Ectodermal cell (in vitro differentiated cells): ENCODE data around the gene PRKCD.

Experiments
- H3K27ac ChIP-seq: 2 replicates; pipeline ENCODE4 v1.7.0; 2013; ENCODE audit warnings: mild to moderate bottlenecking, low read depth, low read length; ENCODE audit not compliant: insufficient read depth, poor library complexity, severe bottlenecking
- H3K27me3 ChIP-seq: 2 replicates; pipeline ENCODE4 v1.7.0; 2013; ENCODE audit warnings: mild to moderate bottlenecking, low read length; ENCODE audit not compliant: insufficient read depth, control insufficient read depth, poor library complexity, severe bottlenecking
- H3K36me3 ChIP-seq: one replicate; pipeline ENCODE4 v1.7.0; 2013; ENCODE audit warnings: low read length; ENCODE audit not compliant: control insufficient read depth, insufficient read depth
- H3K4me1 ChIP-seq: one replicate; pipeline ENCODE4 v1.7.0; 2013; ENCODE audit warnings: low read length; ENCODE audit not compliant: control insufficient read depth, insufficient read depth
- H3K4me3 ChIP-seq: 2 replicates; pipeline ENCODE4 v1.7.0; 2013; ENCODE audit warnings: low read depth, low read length, control low read depth; ENCODE audit not compliant: insufficient read depth
- H3K9me3 ChIP-seq: 2 replicates; pipeline ENCODE4 v1.7.0; 2013; ENCODE audit warnings: mild to moderate bottlenecking, low read length, moderate library complexity; ENCODE audit not compliant: control insufficient read depth
- WGBS, 2 experiments: methylation state at CpG; one replicate each; pipeline ENCODE4 v1.1.7; 2013; ENCODE audit warnings: missing lambda C conversion rate in 2 of 2; 5-methylcytosine and 5-hydroxymethylcytosine counted together

The PRKCD gene

DNA sequence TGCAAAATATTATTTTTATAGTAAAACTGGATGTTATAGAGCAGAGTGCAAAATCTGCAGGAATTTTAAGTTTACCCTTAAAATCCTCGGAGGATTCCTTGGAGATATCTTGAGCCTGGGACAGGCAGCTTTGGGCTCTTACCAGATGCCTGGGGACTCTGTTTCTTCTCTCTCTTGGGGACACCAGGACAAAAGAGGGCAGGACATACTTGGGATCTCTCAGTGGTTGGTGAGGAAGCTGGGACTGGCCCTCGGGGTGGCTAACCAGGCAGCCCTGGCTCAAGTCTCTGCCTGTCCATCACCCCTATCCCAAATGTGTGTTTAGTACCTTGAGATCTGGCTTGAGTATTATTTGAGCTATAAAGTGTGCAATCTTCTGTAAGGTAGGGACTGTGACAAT lies 56.2 kb downstream of the PRKCD start:
- WGBS, 2 experiments: 70 to 79% methylated on average over 2 of the region's 2 CpGs
- Histone ChIP-seq H3K9me3 (no peaks in the 10 kb centered on the region), H3K4me1 (no peaks in the 10 kb centered on the region), H3K4me3 (no peak overlapping the region), H3K36me3 (no peaks in the 10 kb centered on the region), H3K27ac (no peak overlapping the region), H3K27me3 (no peaks in the 10 kb centered on the region)

DNA sequence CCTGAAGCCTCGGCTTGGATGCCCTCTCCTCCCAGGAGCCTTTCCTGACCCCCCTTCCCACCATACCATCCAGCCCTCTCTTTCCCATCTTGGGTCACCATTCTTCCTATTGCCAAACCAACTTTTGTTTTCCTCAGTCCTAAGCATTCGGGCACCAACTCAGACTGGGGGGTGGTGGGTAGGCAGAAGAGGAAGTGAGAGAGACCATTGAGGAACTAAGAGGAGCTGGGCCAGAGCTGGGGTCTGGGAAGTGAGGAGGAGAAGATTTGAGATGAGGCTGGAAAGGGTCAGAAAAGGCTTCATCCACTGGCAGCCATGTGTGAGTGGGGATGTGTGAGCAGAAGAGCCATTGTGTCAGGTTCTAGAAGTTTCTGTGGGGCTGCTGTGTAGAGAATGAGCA lies 57.1 kb downstream of the PRKCD start:
- Histone ChIP-seq H3K4me1 (no peaks in the 10 kb centered on the region), H3K27me3 (no peaks in the 10 kb centered on the region), H3K4me3 (no peak overlapping the region), H3K9me3 (no peaks in the 10 kb centered on the region), H3K36me3 (no peaks in the 10 kb centered on the region), H3K27ac (no peak overlapping the region)
- 94 to 98% methylated on average over 2 of the region's 2 CpGs for WGBS, 2 experiments

DNA sequence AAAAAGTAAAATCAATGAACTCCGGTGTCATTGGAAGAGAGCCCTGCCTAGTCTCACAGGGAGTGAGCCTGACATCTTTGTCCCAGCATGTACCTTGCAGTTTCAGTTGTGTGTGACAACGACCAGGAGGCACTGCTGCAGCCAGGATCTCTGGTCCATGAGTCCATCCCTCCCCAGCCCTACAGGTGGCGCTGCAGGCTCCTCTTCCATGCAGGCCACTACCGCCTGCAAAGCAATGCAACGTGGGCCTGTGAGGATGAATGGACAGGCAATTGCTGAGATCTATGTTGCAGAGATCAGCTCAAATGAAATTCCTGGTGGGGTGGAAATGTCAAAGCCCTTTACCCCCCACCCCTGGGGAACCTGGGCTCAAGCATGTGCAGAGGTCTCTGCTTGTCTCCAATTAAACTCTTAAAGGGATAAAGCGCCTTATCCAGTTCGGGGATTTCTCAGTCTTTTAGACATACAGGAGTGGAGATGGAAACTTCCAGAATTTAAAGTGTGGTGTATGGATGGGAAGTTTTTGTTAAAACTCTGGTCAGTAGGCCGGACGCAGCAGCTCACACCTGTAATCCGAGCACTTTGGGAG lies 59.0 kb downstream of the PRKCD start:
- Histone ChIP-seq H3K4me1 (no peaks in the 10 kb centered on the region), H3K27ac (no peak overlapping the region), H3K36me3 (peaks cover 9% of the 10 kb centered on the region), H3K27me3 (no peaks in the 10 kb centered on the region), H3K9me3 (no peaks in the 10 kb centered on the region), H3K4me3 (no peak overlapping the region)
- 52% methylated on average over 10 of the region's 10 CpGs for WGBS, 2 experiments

DNA sequence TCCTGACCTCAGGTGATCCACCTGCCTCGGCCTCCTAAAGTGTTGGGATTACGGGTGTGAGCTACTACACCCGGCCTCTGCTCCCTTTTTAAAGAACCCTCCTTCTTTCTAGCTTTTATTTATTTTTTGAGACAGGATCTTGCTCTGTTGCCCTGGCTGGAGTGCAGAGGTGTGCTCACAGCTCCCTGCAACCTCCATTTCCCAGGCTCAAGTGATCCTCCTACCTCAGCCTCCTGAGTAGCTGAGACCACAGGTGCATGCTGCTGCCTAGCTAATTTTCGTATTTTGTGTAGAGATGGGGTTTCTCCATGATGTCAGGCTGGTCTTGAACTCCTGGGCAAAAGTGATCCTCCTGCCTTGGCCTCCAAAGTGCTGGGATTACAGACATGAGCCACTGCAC lies 60.3 kb downstream of the PRKCD start:
- no peaks in the 10 kb centered on the region for H3K27me3 ChIP-seq
- H3K9me3 ChIP-seq: no peaks in the 10 kb centered on the region
- no peak overlapping the region for H3K27ac ChIP-seq
- 93 to 98% methylated on average over 4 of the region's 4 CpGs for WGBS, 2 experiments
- peaks cover 22% of the 10 kb centered on the region for H3K36me3 ChIP-seq
- H3K4me1 ChIP-seq: no peaks in the 10 kb centered on the region
- H3K4me3 ChIP-seq: no peak overlapping the region

DNA sequence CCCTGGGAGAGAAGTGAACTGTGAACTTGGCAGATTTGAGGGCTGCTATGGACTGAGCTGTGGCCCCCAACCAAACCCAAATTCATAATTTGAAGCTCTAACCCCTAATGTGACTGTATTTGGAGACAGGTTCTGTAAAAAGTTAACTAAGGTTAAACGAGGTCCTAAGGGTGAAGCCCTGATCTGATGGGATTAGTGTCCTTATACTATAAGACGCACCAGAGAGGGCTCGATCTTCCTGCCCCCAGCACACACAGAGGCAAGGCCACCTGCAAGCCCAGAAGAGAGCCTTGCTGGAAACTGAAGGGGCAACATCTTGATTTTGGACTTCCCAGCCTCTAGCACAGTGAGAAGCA lies 60.8 kb downstream of the PRKCD start:
- Histone ChIP-seq H3K27ac (no peak overlapping the region), H3K36me3 (peaks cover 26% of the 10 kb centered on the region), H3K27me3 (no peaks in the 10 kb centered on the region), H3K4me3 (no peak overlapping the region), H3K9me3 (no peaks in the 10 kb centered on the region), H3K4me1 (no peaks in the 10 kb centered on the region)
- 90 to 95% methylated on average over 3 of the region's 3 CpGs for WGBS, 2 experiments

DNA sequence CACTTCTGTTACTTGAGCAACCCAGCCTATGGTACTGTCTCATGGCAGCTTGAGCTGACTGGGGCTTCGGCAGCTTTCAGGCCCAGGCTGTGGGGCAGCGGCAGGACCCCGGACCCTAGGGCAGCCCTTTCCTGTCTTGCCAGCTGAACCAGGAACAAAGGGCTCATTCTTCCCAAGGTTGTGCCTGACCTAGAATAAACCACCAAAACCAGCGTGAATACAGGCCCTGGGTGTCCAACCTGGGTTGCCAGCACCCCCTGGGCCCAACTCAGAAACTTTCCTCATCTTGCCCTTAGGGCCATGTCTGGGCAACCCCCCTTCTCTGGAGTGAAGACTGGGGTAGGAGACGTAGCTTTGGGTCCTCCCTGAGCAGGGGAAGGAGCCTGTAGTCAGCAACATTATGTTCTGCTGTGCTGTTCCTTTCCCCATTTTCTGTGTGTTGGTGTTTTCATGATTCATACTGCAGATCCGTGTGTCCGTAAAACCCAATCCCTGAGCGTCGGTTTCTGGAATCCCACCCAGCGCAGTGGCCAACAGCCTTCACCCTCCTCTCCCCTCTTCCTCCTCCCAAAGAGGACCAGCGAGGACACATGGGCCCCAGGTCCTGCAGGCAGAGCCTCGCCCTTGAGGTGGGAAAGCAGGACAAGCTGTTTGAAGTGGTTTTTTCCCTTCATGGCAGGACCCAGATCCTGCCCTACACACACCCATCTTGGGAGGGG lies 61.3 kb downstream of the PRKCD start:
- peaks cover 28% of the 10 kb centered on the region for H3K36me3 ChIP-seq
- no peaks in the 10 kb centered on the region for H3K9me3 ChIP-seq
- no peaks in the 10 kb centered on the region for H3K4me1 ChIP-seq
- no peak overlapping the region for H3K4me3 ChIP-seq
- H3K27ac ChIP-seq: no peak overlapping the region
- H3K27me3 ChIP-seq: no peaks in the 10 kb centered on the region
- 87 to 89% methylated on average over 12 of the region's 12 CpGs for WGBS, 2 experiments

DNA sequence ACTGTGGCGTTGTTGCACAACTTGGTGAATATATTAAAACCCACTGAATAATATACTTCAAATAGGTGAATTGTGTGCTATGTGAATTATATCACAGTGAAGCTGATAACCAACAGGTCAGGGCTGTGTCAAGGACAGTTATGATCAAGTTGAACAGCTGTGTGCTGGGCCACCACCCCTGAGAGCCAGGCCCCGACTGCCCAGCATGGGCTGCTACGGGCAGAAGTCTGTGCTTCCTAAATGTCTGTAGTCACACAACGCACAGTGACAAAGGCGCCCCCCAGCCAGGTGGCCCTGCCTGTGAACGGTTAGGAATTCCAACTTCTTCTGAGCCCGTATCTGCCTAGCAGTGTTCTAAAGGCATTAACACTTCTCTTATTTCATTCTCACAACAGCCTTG lies 62.0 kb downstream of the PRKCD start:
- H3K36me3 ChIP-seq: peaks cover 35% of the 10 kb centered on the region
- no peaks in the 10 kb centered on the region for H3K9me3 ChIP-seq
- WGBS, 2 experiments: 77 to 78% methylated on average over 6 to 7 of the region's 7 CpGs
- no peaks in the 10 kb centered on the region for H3K27me3 ChIP-seq
- no peak overlapping the region for H3K27ac ChIP-seq
- no peaks in the 10 kb centered on the region for H3K4me1 ChIP-seq
- no peak overlapping the region for H3K4me3 ChIP-seq

DNA sequence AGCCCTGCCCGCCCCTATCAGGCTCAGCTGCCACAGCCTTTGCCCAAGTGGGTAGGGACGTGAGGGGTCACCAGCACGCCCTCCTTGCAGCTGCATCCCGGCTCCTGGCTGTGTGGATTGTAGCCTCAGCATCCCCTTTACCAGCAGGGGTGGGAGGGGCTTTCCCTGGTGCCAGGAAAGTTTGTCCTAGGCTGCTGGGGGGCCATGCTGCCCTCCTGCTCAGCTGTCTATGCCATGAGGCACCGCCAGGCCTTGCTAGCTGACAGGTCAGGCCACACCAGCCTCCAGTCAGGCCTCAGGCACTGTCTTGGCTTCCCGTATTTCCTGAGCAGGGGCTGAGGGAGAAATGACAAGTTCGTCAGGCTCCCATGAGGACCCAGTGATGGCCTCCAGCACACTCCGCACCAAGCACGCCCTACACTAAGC lies 62.5 kb downstream of the PRKCD start:
- Histone ChIP-seq H3K9me3 (no peaks in the 10 kb centered on the region), H3K36me3 (peaks cover 37% of the 10 kb centered on the region), H3K4me3 (no peak overlapping the region), H3K4me1 (no peaks in the 10 kb centered on the region), H3K27ac (no peak overlapping the region), H3K27me3 (no peaks in the 10 kb centered on the region)
- 94 to 96% methylated on average over 9 of the region's 9 CpGs for WGBS, 2 experiments

DNA sequence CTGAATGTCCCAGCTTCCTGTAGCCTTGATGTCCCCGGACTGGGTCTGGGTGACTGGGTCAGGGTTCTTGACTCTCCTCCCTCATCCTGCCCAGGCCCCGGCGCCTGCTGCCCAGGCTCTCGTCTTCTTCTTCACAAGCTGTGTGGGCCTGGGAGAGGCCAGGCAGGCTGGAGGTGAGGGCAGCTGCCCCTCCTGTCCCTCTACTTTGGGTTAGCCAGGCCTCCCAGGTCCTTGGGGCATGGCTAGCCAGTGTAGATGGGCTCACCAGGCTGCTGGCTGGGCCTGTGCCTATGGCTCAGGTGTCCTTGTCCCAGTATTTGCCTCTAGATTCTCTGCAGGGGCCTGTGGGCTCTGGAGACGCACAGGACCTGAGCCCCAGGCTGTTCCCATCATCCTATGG lies 63.0 kb downstream of the PRKCD start:
- Histone ChIP-seq H3K27ac (no peak overlapping the region), H3K36me3 (peaks cover 42% of the 10 kb centered on the region), H3K27me3 (no peaks in the 10 kb centered on the region), H3K9me3 (no peaks in the 10 kb centered on the region), H3K4me3 (no peak overlapping the region), H3K4me1 (no peaks in the 10 kb centered on the region)
- WGBS, 2 experiments: 89 to 94% methylated on average over 5 of the region's 5 CpGs

DNA sequence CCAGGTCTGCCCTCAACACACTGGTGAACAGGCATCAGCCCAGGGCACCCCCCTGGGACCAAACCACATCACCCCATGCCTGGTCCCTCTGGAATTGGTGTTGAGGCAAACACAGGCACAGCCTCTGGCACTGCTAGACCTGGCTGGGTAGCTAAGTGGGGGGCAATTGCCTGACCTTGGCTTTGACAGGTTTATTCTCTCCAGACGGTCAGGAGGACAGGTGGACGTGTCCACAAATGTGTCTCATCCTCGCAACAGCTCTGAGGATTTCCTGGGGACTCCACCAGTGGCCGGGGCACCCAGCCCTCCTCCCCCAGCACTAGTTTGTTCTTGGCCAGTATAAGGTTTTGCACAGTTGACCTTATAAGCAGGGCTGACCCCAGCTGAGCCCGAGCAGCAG lies 63.5 kb downstream of the PRKCD start:
- Histone ChIP-seq H3K27ac (no peak overlapping the region), H3K4me3 (no peak overlapping the region), H3K4me1 (no peaks in the 10 kb centered on the region), H3K9me3 (no peaks in the 10 kb centered on the region), H3K27me3 (no peaks in the 10 kb centered on the region), H3K36me3 (peaks cover 47% of the 10 kb centered on the region)
- 91 to 96% methylated on average over 5 of the region's 5 CpGs for WGBS, 2 experiments
